Spleen (tissue), 11 donors: Measurements from ENCODE around the gene CHCHD6. TPM values are rescaled to one million over a fixed set of nuclear protein-coding genes. Genes with fewer than 3 reads are reported as not detected.

Experiments
- DNase-seq: peaks from one replicate; pipeline ENCODE4 v3.0.0-alpha.2; 2020
- H3K27ac ChIP-seq, 8 donors: fragments of 200-600 bp; sonication (generic) in 7 of 8; 1 replicate in 4 of 8; 2 replicates in 4 of 8; pipeline versions ENCODE4 v1.5.0 to v1.8.0; 2016 to 2021; ENCODE audit warnings: inconsistent platforms in 4 of 8, mild to moderate bottlenecking in 4 of 8, moderate library complexity in 1 of 8
- H3K27me3 ChIP-seq, 7 donors: fragments of 200-600 bp; sonication (generic) in 6 of 7; replicated peaks in 1 of 7; 1 replicate in 4 of 7; 2 replicates in 3 of 7; pipeline versions ENCODE4 v1.5.0 to v1.8.0; 2016 to 2021; ENCODE audit warnings: inconsistent platforms in 3 of 7, mild to moderate bottlenecking in 1 of 7
- H3K36me3 ChIP-seq, 6 donors: fragments of 200-600 bp; sonication (generic) in 5 of 6; 1 replicate in 4 of 6; 2 replicates in 2 of 6; pipeline versions ENCODE4 v1.5.0 to v1.8.0; 2016 to 2021; ENCODE audit warnings: inconsistent platforms in 2 of 6
- H3K4me1 ChIP-seq, 6 donors: fragments of 200-600 bp; sonication (generic) in 5 of 6; 1 replicate in 3 of 6; 2 replicates in 3 of 6; pipeline versions ENCODE4 v1.5.0 to v1.8.0; 2016 to 2021; ENCODE audit warnings: inconsistent platforms in 3 of 6
- H3K4me3 ChIP-seq, 8 donors: fragments of 200-600 bp; sonication (generic) in 7 of 8; 1 replicate in 4 of 8; 2 replicates in 4 of 8; pipeline versions ENCODE4 v1.5.0 to v1.8.0; 2016 to 2021; ENCODE audit warnings: inconsistent platforms in 4 of 8, mild to moderate bottlenecking in 4 of 8, moderate library complexity in 2 of 8
- H3K9me3 ChIP-seq, 8 donors: fragments of 200-600 bp; sonication (generic) in 7 of 8; 1 replicate in 4 of 8; 2 replicates in 4 of 8; pipeline versions ENCODE4 v1.5.0 to v1.8.0; 2016 to 2021; ENCODE audit warnings: inconsistent platforms in 4 of 8
- CTCF ChIP-seq, 11 experiments: fragments of 200-600 bp in 7 of 11; fragments of 450-650 bp in 4 of 11; sonication (generic) in 4 of 11; IDR thresholded peaks in 8 of 11; conservative IDR thresholded peaks in 3 of 11; 1 replicate in 7 of 11; 2 replicates in 4 of 11; pipeline versions ENCODE4 v1.4.0 to v1.8.0; 2016 to 2021; ENCODE audit warnings: antibody characterized with exemption in 11 of 11, inconsistent platforms in 4 of 11, mild to moderate bottlenecking in 1 of 11
- POLR2A ChIP-seq, 3 donors: fragments of 450-650 bp; IDR thresholded peaks; one replicate each; pipeline ENCODE4 v1.5.1; 2017; ENCODE audit warnings: antibody characterized with exemption in 3 of 3, mild to moderate bottlenecking in 1 of 3
- POLR2AphosphoS5 ChIP-seq, 3 donors: sonication (generic); formaldehyde crosslinking; IDR thresholded peaks; one replicate each; pipeline ENCODE4 v1.5.1; 2017; ENCODE audit warnings: antibody characterized with exemption in 3 of 3
- WGBS, 5 donors: extraction: QIAGEN DNeasy Blood & Tissue Kit in 3 of 5; methylation state at CpG; one replicate each; pipeline versions ENCODE4 v1.1.5 to v1.1.7; 2013 to 2018; 5-methylcytosine and 5-hydroxymethylcytosine counted together
- intact Hi-C: fragments of 100-400 bp; cut with DNase I; formaldehyde crosslinking; loops from one replicate; pipeline ENCODE4 v1.15.0; 2023; ENCODE audit warnings: low total_unique reads
- polyA plus RNA-seq, 3 donors: library from polyadenylated mRNA; stranded (reverse); fragments of 200-250 nt; gene quantifications; one replicate each; pipeline ENCODE4 v1.2.1, GENCODE V29; 2013
- total RNA-seq, 7 donors: library from RNA; depleted of rRNA in 3 of 7; stranded (reverse); fragments of >200 nt in 3 of 7; fragmentation: NEBNext Ultra II Directional in 4 of 7; extraction: Animal tissue kit (Norgen Biotek cat#: 25700) in 4 of 7; gene quantifications; one replicate each; pipeline versions ENCODE4 v1.1.0 to v1.2.1, GENCODE V29; 2016 to 2021
- donor health status: healthy with polysubstance abuse.
- donor health status: DM: no; HTN: no; CAD: no; lungs with moderate emphysema.
- donor health status: DM: no; HTN: no; CAD: no.
- donor health status: Bipolar disorder and iron deficiency.
- donor health status: healthy.
- donor health status: DM: no; HTN: no; CAD: no.
- donor health status: DM: yes; HTN: yes; CAD: no.

CHCHD6 gene
- total and polyA plus RNA-seq, 10 donors = 6.3 to 39.1 (median 11.8) TPM

- intact Hi-C loops = no loop called here
- DNase-seq = peak; percentile 68
Observed at GRCh38 chr3:126957776-126958637, 254.0 kb downstream of the CHCHD6 start.

GRCh38 chr3:126958638-126959085, 254.6 kb downstream of the CHCHD6 start:
- intact Hi-C loops = no loop called here
- Histone ChIP-seq H3K9me3 (no peaks in the 10 kb centered on the region), H3K27ac (no peak overlapping the region), H3K36me3 (peaks cover 0 to 11% (median 0%) of the 10 kb centered on the region in 6 donors), H3K27me3 (no peaks in the 10 kb centered on the region), H3K4me3 (no peak overlapping the region), H3K4me1 (peaks cover 10 to 69% (median 42%) of the 10 kb centered on the region in 6 donors)
- TF ChIP-seq CTCF (IDR thresholded peaks at IDR 0.05 in 8 of 11, conservative IDR thresholded peaks at IDR 0.05 in 3 of 11) (no peak), POLR2A (IDR thresholded peaks at IDR 0.05) (no peak), POLR2AphosphoS5 (IDR thresholded peaks at IDR 0.05) (no peak)
- WGBS, 5 donors = 86 to 91% (median 89%) methylated on average over 10 of the region's 10 CpGs
- DNase-seq = peak; percentile 59

More at GRCh38 chr3:126957776-126958637, 254.0 kb downstream of the CHCHD6 start:
- Histone ChIP-seq H3K27me3 (no peaks in the 10 kb centered on the region), H3K9me3 (no peaks in the 10 kb centered on the region), H3K27ac (no peak overlapping the region), H3K36me3 (peaks cover 0 to 11% (median 0%) of the 10 kb centered on the region in 6 donors), H3K4me1 (peaks cover 10 to 69% (median 42%) of the 10 kb centered on the region in 6 donors), H3K4me3 (no peak overlapping the region)
- TF ChIP-seq POLR2A (IDR thresholded peaks at IDR 0.05) (no peak), CTCF (IDR thresholded peaks at IDR 0.05 in 8 of 11, conservative IDR thresholded peaks at IDR 0.05 in 3 of 11) (no peak), POLR2AphosphoS5 (IDR thresholded peaks at IDR 0.05) (no peak)
- WGBS, 5 donors = 93 to 97% (median 94%) methylated on average over 13 to 14 of the region's 14 CpGs

GRCh38 chr3:126959136-126959920, 255.3 kb downstream of the CHCHD6 start:
- intact Hi-C loops = no loop called here
- no peaks in the 10 kb centered on the region for H3K9me3 ChIP-seq
- H3K4me1 ChIP-seq = peaks cover 10 to 63% (median 39%) of the 10 kb centered on the region in 6 donors
- peaks cover 0 to 11% (median 0%) of the 10 kb centered on the region in 6 donors for H3K36me3 ChIP-seq
- peak overlapping the region in 1 of 8 donors; percentile 74 for H3K27ac ChIP-seq
- H3K4me3 ChIP-seq = no peak overlapping the region
- peak; percentile 66 for DNase-seq
- H3K27me3 ChIP-seq = no peaks in the 10 kb centered on the region
- TF ChIP-seq CTCF (IDR thresholded peaks at IDR 0.05 in 8 of 11, conservative IDR thresholded peaks at IDR 0.05 in 3 of 11) (no peak), POLR2AphosphoS5 (IDR thresholded peaks at IDR 0.05) (no peak), POLR2A (IDR thresholded peaks at IDR 0.05) (no peak)
- 84 to 90% (median 87%) methylated on average over 10 of the region's 10 CpGs for WGBS, 5 donors
